OCI-LY1 (cell line): ENCODE measurements around the gene SLC25A18.

Source experiments
- H2AFZ ChIP-seq: fragments of 200-600 bp; sonication (generic), shearing (Covaris generic); 2 replicates; pipeline ENCODE4 v1.6.0; 2014; ENCODE audit warnings: antibody characterized with exemption, mild to moderate bottlenecking, low read length
- H3F3A ChIP-seq: fragments of 200-600 bp; sonication (generic), shearing (Covaris generic); 2 replicates; pipeline ENCODE4 v1.6.0; 2014; ENCODE audit warnings: mild to moderate bottlenecking, antibody characterized with exemption, low read length, moderate library complexity; ENCODE audit not compliant: insufficient read depth
- H3K27ac ChIP-seq: fragments of 200-600 bp; sonication (generic); 2 replicates; pipeline ENCODE4 v1.5.1; 2014; ENCODE audit warnings: low read length, mixed run types, mild to moderate bottlenecking, low read depth; ENCODE audit not compliant: poor library complexity, severe bottlenecking
- H3K27me3 ChIP-seq: fragments of 200-600 bp; sonication (generic); 2 replicates; pipeline ENCODE4 v1.6.0; 2014; ENCODE audit warnings: antibody characterized with exemption, mild to moderate bottlenecking, low read length, moderate library complexity; ENCODE audit not compliant: insufficient read depth
- H3K36me3 ChIP-seq: fragments of 200-600 bp; sonication (generic); 2 replicates; pipeline ENCODE4 v1.6.1; 2014; ENCODE audit warnings: mild to moderate bottlenecking, antibody characterized with exemption, low read length, moderate library complexity, mixed read lengths; ENCODE audit not compliant: insufficient read depth
- H3K4me1 ChIP-seq: fragments of 200-600 bp; sonication (generic); 2 replicates; pipeline ENCODE4 v1.5.1; 2014; ENCODE audit warnings: mild to moderate bottlenecking, low read length, moderate library complexity; ENCODE audit not compliant: insufficient read depth, severe bottlenecking
- H3K4me2 ChIP-seq: fragments of 200-600 bp; sonication (generic), shearing (Covaris generic); 2 replicates; pipeline ENCODE4 v1.6.1; 2014; ENCODE audit warnings: low read length
- H3K4me3 ChIP-seq: fragments of 200-600 bp; sonication (generic); 2 replicates; pipeline ENCODE4 v1.5.1; 2014; ENCODE audit warnings: low read length, low read depth, mild to moderate bottlenecking, mixed read lengths; ENCODE audit not compliant: poor library complexity, severe bottlenecking
- H3K79me2 ChIP-seq: fragments of 200-600 bp; shearing (Covaris generic); 2 replicates; pipeline ENCODE4 v1.6.1; 2016; ENCODE audit warnings: mixed run types, low read length, mixed read lengths; ENCODE audit not compliant: insufficient read depth
- H3K9ac ChIP-seq: fragments of 200-600 bp; sonication (generic), shearing (Covaris generic); 2 replicates; pipeline ENCODE4 v1.6.1; 2014; ENCODE audit warnings: mild to moderate bottlenecking, low read length, mixed read lengths
- H3K9me2 ChIP-seq: fragments of 200-600 bp; sonication (generic), shearing (Covaris generic); 2 replicates; pipeline ENCODE4 v1.6.1; 2014; ENCODE audit warnings: low read depth, mild to moderate bottlenecking, low read length, mixed read lengths
- H3K9me3 ChIP-seq: fragments of 200-600 bp; shearing (Covaris generic); 2 replicates; pipeline ENCODE4 v1.6.1; 2014; ENCODE audit warnings: low read length, mixed read lengths
- H4K20me1 ChIP-seq: fragments of 200-600 bp; sonication (generic), shearing (Covaris generic); 2 replicates; pipeline ENCODE4 v1.6.0; 2016; ENCODE audit warnings: mild to moderate bottlenecking, low read length; ENCODE audit not compliant: insufficient read depth
- CTCF ChIP-seq: fragments of 200-600 bp; sonication (generic), shearing (Covaris generic); IDR thresholded peaks from 2 replicates; pipeline ENCODE4 v1.5.1; 2017; ENCODE audit warnings: mild to moderate bottlenecking, antibody characterized with exemption, low read length, moderate library complexity, mixed read lengths
- EZH2 ChIP-seq: fragments of 200-600 bp; sonication (generic), shearing (Covaris generic); IDR thresholded peaks from 2 replicates; pipeline ENCODE4 v1.8.0; 2017; ENCODE audit warnings: borderline replicate concordance, mixed run types, mild to moderate bottlenecking, antibody characterized with exemption, low read length, moderate library complexity, mixed read lengths

The SLC25A18 gene

GRCh38 chr22:17575151-17575550 is 11.9 kb downstream of the SLC25A18 start:
- no peak overlapping the region for H3K27ac ChIP-seq
- H3F3A ChIP-seq: no peaks in the 10 kb centered on the region
- no peaks in the 10 kb centered on the region for H3K79me2 ChIP-seq
- no peaks in the 10 kb centered on the region for H3K27me3 ChIP-seq
- H3K4me1 ChIP-seq: no peaks in the 10 kb centered on the region
- no peak overlapping the region for H3K4me3 ChIP-seq
- H4K20me1 ChIP-seq: no peaks in the 10 kb centered on the region
- no peaks in the 10 kb centered on the region for H3K9me2 ChIP-seq
- H3K4me2 ChIP-seq: no peak overlapping the region
- no peaks in the 10 kb centered on the region for H3K9me3 ChIP-seq
- H3K9ac ChIP-seq: no peak overlapping the region
- H2AFZ ChIP-seq: no peak overlapping the region
- no peaks in the 10 kb centered on the region for H3K36me3 ChIP-seq
- TF ChIP-seq CTCF: no peak
- TF ChIP-seq EZH2: no peak

GRCh38 chr22:17575681-17576080 is 12.4 kb downstream of the SLC25A18 start:
- no peak overlapping the region for H3K4me2 ChIP-seq

GRCh38 chr22:17576470-17576869 is 13.2 kb downstream of the SLC25A18 start:
- no peak overlapping the region for H3K9ac ChIP-seq

More at GRCh38 chr22:17575681-17576080, 12.4 kb downstream of the SLC25A18 start:
- Histone ChIP-seq H3K9me2 (no peaks in the 10 kb centered on the region), H3K4me3 (no peak overlapping the region), H3K36me3 (no peaks in the 10 kb centered on the region), H3K27me3 (no peaks in the 10 kb centered on the region), H4K20me1 (no peaks in the 10 kb centered on the region), H3K27ac (no peak overlapping the region), H3K79me2 (no peaks in the 10 kb centered on the region), H3K4me1 (no peaks in the 10 kb centered on the region), H2AFZ (no peak overlapping the region), H3F3A (no peaks in the 10 kb centered on the region), H3K9ac (no peak overlapping the region), H3K9me3 (no peaks in the 10 kb centered on the region)
- TF ChIP-seq CTCF (no peak), EZH2 (no peak)

More at GRCh38 chr22:17576470-17576869, 13.2 kb downstream of the SLC25A18 start:
- no peak overlapping the region for H3K27ac ChIP-seq
- H3K9me3 ChIP-seq: no peaks in the 10 kb centered on the region
- no peak overlapping the region for H3K4me3 ChIP-seq
- H3K27me3 ChIP-seq: no peaks in the 10 kb centered on the region
- no peak overlapping the region for H3K4me2 ChIP-seq
- TF ChIP-seq EZH2 (no peak), CTCF (no peak)
- no peaks in the 10 kb centered on the region for H3K9me2 ChIP-seq
- no peaks in the 10 kb centered on the region for H3K36me3 ChIP-seq
- no peaks in the 10 kb centered on the region for H3F3A ChIP-seq
- H3K4me1 ChIP-seq: no peaks in the 10 kb centered on the region
- no peaks in the 10 kb centered on the region for H4K20me1 ChIP-seq
- no peak overlapping the region for H2AFZ ChIP-seq
- H3K79me2 ChIP-seq: no peaks in the 10 kb centered on the region
